Loucy (cell line): ENCODE measurements around the gene FASLG.
"Not testable (repeated sequence)": the region's sequence is repeated elsewhere in the genome, so short reads cannot be mapped to it uniquely, and the experiment has no call there.

ENCODE experiments used
- H2AFZ ChIP-seq: fragments of 200-600 bp; sonication (generic); 2 replicates; pipeline ENCODE4 v1.6.0; 2016; ENCODE audit warnings: antibody characterized with exemption, mild to moderate bottlenecking, low read length, moderate library complexity
- H3F3A ChIP-seq: fragments of 200-600 bp; 2 replicates; pipeline ENCODE4 v1.6.0; 2016; ENCODE audit warnings: antibody characterized with exemption, low read depth, mild to moderate bottlenecking
- H3K27me3 ChIP-seq: fragments of 200-600 bp; sonication (generic); 2 replicates; pipeline ENCODE4 v1.6.1; 2014; ENCODE audit warnings: low read length, mild to moderate bottlenecking; ENCODE audit not compliant: insufficient read depth, poor library complexity, severe bottlenecking
- H3K36me3 ChIP-seq: fragments of 200-600 bp; sonication (generic); 2 replicates; pipeline ENCODE4 v1.6.1; 2016; ENCODE audit warnings: low read length; ENCODE audit not compliant: insufficient read depth
- H3K4me1 ChIP-seq: fragments of 200-600 bp; sonication (generic); 2 replicates; pipeline ENCODE4 v1.5.1; 2014; ENCODE audit warnings: low read length, mild to moderate bottlenecking; ENCODE audit not compliant: insufficient read depth, poor library complexity, severe bottlenecking
- H3K4me2 ChIP-seq: fragments of 200-600 bp; sonication (generic); 2 replicates; pipeline ENCODE4 v1.6.0; 2014; ENCODE audit warnings: antibody characterized with exemption, low read length, low read depth, mild to moderate bottlenecking; ENCODE audit not compliant: poor library complexity, severe bottlenecking
- H3K4me3 ChIP-seq: fragments of 200-600 bp; sonication (generic); 2 replicates; pipeline ENCODE4 v1.5.1; 2014; ENCODE audit warnings: low read length, mild to moderate bottlenecking, mixed read lengths; ENCODE audit not compliant: poor library complexity, severe bottlenecking
- H3K79me2 ChIP-seq: fragments of 200-600 bp; sonication (generic); 2 replicates; pipeline ENCODE4 v1.6.1; 2014; ENCODE audit warnings: low read length; ENCODE audit not compliant: insufficient read depth
- H3K9ac ChIP-seq: fragments of 200-600 bp; sonication (generic); 2 replicates; pipeline ENCODE4 v1.6.0; 2014; ENCODE audit warnings: mild to moderate bottlenecking, low read depth, low read length, moderate library complexity; ENCODE audit not compliant: poor library complexity, severe bottlenecking
- H3K9me2 ChIP-seq: fragments of 200-600 bp; sonication (generic); replicated peaks from 2 replicates; pipeline ENCODE4 v1.6.1; 2016; ENCODE audit warnings: low read depth, low read length, mixed read lengths
- H3K9me3 ChIP-seq: fragments of 200-600 bp; sonication (generic); 2 replicates; pipeline ENCODE4 v1.6.1; 2014; ENCODE audit warnings: mild to moderate bottlenecking, antibody characterized with exemption, low read length, low read depth; ENCODE audit not compliant: insufficient read depth
- H4K20me1 ChIP-seq: fragments of 200-600 bp; sonication (generic); 2 replicates; pipeline ENCODE4 v1.6.0; 2014; ENCODE audit warnings: antibody characterized with exemption, low read length, mild to moderate bottlenecking; ENCODE audit not compliant: insufficient read depth, poor library complexity, severe bottlenecking
- EZH2phosphoT487 ChIP-seq: fragments of 200-600 bp; IDR thresholded peaks from 2 replicates; pipeline ENCODE4 v1.6.1; 2018; ENCODE audit warnings: antibody characterized with exemption, mild to moderate bottlenecking, moderate library complexity, borderline replicate concordance
- TF ChIP-seq, protein P1 (sequence below): fragments of 200-600 bp; sonication (generic); conservative IDR thresholded peaks from 2 replicates; pipeline ENCODE4 v1.5.1; 2014; ENCODE audit warnings: mild to moderate bottlenecking, antibody characterized with exemption, low read length

Gene FASLG

DNA sequence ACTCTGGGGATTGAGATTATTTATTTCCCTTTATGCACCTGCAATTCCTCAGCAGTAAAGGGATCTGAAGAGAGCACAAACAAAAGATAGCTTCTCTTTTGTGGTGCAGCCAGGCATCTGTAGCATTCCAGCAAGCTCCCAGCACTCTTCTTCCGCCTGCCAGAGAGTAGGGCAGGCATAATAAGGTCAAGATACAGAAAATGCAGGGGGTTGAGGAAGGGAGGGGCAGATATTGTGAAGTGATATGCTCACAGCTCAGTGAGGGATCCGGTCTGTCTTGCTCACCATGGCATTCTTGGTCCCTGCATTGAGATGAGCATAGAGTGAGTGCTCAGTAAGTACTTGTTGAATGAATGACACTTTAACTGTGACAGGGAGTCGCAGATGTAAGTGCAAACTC lies 23.9 kb downstream of the FASLG start:
- Histone ChIP-seq H3K4me2 (no peak overlapping the region), H2AFZ (no peak overlapping the region), H3K79me2 (no peaks in the 10 kb centered on the region), H4K20me1 (no peaks in the 10 kb centered on the region), H3K4me3 (no peak overlapping the region), H3F3A (peaks cover 4% of the 10 kb centered on the region; the same call in 1 of the 2 replicates), H3K9me3 (no peaks in the 10 kb centered on the region), H3K36me3 (no peaks in the 10 kb centered on the region), H3K27me3 (no peaks in the 10 kb centered on the region), H3K9ac (no peak overlapping the region), H3K9me2 (no peaks in the 10 kb centered on the region), H3K4me1 (peaks cover 52% of the 10 kb centered on the region)
- TF ChIP-seq EZH2phosphoT487, result no peak
- TF ChIP-seq, protein P1, sequence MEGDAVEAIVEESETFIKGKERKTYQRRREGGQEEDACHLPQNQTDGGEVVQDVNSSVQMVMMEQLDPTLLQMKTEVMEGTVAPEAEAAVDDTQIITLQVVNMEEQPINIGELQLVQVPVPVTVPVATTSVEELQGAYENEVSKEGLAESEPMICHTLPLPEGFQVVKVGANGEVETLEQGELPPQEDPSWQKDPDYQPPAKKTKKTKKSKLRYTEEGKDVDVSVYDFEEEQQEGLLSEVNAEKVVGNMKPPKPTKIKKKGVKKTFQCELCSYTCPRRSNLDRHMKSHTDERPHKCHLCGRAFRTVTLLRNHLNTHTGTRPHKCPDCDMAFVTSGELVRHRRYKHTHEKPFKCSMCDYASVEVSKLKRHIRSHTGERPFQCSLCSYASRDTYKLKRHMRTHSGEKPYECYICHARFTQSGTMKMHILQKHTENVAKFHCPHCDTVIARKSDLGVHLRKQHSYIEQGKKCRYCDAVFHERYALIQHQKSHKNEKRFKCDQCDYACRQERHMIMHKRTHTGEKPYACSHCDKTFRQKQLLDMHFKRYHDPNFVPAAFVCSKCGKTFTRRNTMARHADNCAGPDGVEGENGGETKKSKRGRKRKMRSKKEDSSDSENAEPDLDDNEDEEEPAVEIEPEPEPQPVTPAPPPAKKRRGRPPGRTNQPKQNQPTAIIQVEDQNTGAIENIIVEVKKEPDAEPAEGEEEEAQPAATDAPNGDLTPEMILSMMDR, result no peak

DNA sequence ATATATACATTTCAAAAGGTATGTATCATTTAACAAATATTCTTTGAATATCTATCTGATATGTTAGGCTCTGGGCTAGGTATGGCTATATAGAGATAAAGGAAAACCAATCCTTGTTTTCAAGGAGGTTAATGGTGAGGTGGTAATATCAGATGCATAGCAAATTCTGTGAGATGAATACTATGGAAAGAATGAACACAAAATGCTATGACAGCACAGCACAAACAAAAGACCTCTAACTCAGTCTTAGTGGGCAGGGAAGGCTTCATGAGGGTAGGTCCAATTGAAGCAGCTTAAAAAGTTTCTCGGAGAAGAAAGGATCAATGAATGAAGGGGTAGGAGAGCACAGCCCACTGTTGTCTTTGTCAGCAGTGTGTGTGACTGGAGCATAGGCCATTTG lies 27.2 kb downstream of the FASLG start:
- no peaks in the 10 kb centered on the region for H3K36me3 ChIP-seq

DNA sequence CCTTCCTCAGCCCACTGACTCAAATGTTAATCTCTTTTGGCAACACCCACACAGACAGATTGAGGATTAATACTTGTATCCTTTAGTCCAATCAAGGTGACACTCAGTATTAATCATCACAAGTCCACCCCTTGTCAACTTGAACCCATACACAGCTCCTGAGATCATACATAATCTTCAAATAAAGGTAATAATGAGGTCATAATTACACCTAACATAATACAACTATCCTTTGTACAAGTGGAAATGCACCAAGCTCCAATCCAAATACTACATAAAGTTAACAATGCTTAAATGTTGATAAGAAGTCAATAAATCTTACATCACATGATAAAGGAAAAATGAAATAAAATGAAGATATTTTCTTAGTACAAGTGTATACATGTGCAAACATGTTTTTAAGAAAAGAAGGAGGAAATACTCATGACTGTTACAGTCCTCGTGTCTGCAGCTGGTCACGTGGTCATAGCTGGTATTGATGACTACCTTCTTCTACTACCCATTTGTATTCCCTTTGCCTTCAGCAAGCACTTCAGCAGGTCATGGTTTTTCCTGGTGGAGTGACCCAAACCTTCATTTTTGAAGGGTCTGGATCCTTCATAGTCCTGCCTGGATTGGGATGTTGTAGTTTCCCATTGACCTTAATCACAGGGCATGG lies 29.7 kb downstream of the FASLG start:
- not testable (repeated sequence) for H3K79me2 ChIP-seq, H4K20me1 ChIP-seq, H3K9ac ChIP-seq, H2AFZ ChIP-seq, H3K9me2 ChIP-seq, H3K9me3 ChIP-seq, H3K27me3 ChIP-seq, H3F3A ChIP-seq, H3K4me1 ChIP-seq, H3K4me2 ChIP-seq, H3K4me3 ChIP-seq, H3K36me3 ChIP-seq

More for the DNA sequence above, 27.2 kb downstream of the FASLG start:
- H3F3A ChIP-seq, result no peaks in the 10 kb centered on the region
- no peak overlapping the region for H3K4me2 ChIP-seq
- no peaks in the 10 kb centered on the region for H3K79me2 ChIP-seq
- H4K20me1 ChIP-seq, result no peaks in the 10 kb centered on the region
- no peaks in the 10 kb centered on the region for H3K9me2 ChIP-seq
- no peak for TF ChIP-seq EZH2phosphoT487
- TF ChIP-seq, protein P1, result no peak
- no peak overlapping the region for H3K9ac ChIP-seq
- no peak overlapping the region for H3K4me3 ChIP-seq
- H3K27me3 ChIP-seq, result no peaks in the 10 kb centered on the region
- H3K4me1 ChIP-seq, result peaks cover 21% of the 10 kb centered on the region
- H3K9me3 ChIP-seq, result no peaks in the 10 kb centered on the region
- no peak overlapping the region for H2AFZ ChIP-seq

DNA sequence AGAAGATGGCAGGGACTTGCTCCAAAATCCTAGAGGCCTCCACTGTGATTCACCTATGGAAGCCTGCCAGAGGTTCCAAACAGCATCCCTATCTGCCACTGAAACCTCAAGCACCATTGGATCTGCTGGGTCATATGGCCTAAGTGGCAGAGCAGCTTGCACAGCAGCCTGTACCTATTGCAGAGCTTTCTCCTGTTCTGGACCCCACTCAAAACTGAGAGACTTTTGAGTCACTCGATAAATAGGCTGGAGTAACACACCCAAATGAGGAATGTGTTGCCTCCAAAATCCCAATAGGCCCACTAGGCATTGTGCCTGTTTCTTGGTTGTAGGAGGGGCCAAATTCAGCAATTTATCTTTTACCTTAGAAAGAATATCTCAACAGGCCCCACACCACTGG lies 32.0 kb downstream of the FASLG start:
- H3K27me3 ChIP-seq, H3K36me3 ChIP-seq, H3K4me2 ChIP-seq, H2AFZ ChIP-seq, H3K9me3 ChIP-seq, H3K9me2 ChIP-seq, H3F3A ChIP-seq, H4K20me1 ChIP-seq, H3K79me2 ChIP-seq, H3K9ac ChIP-seq, H3K4me1 ChIP-seq, H3K4me3 ChIP-seq: not testable (repeated sequence)
